Frontal cortex (tissue), 4 donors: ENCODE data around the gene SRL. TPM values are rescaled to one million over a fixed set of nuclear protein-coding genes. Genes with fewer than 3 reads are reported as not detected.
A peak's percentile ranks its signal among the peaks of the same experiment; 100 is the strongest.

ENCODE experiments used
- DNase-seq, 2 donors: peaks; one replicate each; pipeline ENCODE4 v3.0.0; 2012; ENCODE audit warnings: low spot score in 2 of 2
- FAIRE-seq: peaks from 2 replicates; lab custom pipeline; 2012; peaks lifted over from hg19 to GRCh38; lab: Jason Lieb, UNC
- total RNA-seq: library from RNA; depleted of rRNA; stranded (reverse); fragments of >200 nt; gene quantifications from one replicate; pipeline ENCODE4 v1.2.3, GENCODE V29; 2014
- donor health status: control.
- donor health status: control.
- donor health status: control.

Gene SRL
- total RNA-seq, 1 donor from 2014 or later: under 0.01 TPM

DNA sequence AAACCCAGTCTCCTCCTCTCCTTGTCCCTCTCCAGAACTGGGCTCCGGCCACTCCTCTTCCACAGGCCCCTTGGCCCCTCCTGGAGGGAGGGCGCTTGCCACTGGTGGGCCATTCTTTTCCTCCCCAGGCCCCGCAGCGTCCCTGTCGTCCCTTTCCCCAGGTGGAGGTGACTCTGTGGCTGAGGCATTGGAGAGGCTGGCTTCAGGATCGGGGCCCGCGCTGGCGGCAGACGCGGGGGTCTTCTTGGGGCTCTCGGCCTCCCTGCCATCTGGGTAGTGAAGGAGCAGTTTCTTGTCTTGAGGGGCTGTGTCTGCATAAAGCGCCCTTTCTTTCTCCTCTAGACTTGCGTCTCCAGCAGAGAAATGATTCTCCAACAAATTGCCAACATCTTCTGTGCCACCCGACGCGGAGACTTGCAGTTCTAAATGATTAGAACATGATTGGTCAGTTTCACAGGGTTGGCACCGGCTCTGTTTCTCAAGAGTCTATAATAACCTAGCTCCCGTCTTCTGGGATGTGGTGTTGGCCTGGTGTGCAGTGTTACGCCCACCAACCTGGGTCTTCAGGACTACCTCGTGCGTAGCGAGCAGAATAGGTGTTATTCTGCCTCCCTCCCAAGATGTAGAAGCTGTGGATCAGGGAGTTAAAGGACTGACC lies 34.1 kb downstream of the SRL start:
- FAIRE-seq (no peak), DNase-seq (no peak)

DNA sequence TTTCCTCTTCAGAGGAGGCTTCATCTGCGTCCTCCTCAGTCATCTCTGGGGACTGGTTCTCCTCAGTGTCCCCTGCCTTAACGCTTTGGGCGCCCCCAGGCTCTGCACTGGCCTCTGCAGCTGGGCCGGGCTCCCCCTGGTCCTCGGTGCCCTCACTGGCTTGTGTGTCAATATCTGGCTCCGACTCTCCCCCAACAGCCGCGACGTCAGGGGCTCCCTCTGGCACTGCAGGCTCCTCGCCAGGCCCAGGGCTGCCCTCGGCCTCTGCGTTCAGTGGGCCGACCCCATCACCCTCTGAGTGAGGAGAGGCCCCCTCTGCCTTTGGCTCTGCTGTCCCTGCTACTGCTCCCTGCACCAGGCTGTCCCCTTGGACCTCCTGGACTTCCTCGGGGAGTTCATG lies 34.7 kb downstream of the SRL start:
- DNase-seq (no peak), FAIRE-seq (no peak)

DNA sequence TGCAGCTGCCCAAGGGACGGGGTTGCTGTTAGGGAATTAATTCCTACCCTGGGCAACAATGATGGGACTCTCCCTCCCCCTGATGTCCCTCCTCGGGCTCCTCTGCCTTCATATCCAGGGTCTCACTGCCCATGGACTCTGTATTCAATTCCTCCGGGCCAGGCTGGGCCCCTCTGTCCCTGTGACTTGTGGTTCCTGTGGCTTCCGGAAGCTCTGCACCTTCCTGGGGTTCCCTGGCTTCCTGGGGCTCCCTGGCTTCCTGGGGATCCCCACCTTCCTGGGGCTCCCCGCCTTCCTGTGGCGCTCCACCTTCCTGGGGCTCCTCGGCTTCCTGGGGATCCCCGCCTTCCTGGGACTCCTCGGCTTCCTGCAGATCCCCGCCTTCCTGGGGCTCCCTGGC lies 35.2 kb downstream of the SRL start:
- DNase-seq: no peak
- FAIRE-seq: no peak

DNA sequence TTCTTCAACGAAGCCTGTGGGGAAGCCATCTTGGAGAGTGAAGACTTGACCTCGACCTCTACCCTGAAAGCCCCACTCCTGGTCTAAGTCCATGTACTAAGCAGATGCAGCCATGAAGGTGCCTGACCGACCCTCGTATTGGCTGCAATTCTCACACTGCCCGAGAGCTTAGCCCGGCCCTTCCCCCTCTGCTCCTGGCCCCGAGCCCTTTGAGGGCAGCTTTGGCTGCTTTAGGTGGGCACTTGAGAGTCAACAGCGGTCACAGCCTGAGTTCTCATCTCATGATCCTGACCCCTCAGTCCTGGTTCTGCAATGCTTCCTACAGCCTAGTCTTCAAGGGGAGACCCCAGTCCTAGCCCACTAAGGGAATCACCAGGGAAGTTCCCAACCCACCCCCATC lies 35.9 kb downstream of the SRL start:
- FAIRE-seq (no peak), DNase-seq (no peak)

DNA sequence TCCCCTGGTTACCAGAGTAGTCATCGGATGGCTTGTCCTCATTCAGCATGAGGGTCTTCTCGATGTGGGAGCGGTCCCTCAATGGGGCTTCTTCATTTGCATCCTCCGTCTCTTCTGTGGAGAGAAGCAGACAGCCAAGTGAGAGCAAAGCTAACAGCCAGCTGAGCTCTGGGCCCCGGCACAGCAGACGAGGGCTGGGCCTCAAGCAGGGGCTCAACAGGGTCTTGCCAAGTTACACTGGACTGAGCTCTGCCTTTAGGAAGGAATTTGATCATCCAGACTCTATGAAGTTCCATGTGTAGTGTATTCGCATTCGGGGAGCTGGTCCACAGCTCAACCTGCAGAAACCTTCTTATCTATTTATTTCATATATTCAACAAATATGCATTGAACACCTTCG lies 37.4 kb downstream of the SRL start:
- FAIRE-seq (no peak), DNase-seq (no peak)

DNA sequence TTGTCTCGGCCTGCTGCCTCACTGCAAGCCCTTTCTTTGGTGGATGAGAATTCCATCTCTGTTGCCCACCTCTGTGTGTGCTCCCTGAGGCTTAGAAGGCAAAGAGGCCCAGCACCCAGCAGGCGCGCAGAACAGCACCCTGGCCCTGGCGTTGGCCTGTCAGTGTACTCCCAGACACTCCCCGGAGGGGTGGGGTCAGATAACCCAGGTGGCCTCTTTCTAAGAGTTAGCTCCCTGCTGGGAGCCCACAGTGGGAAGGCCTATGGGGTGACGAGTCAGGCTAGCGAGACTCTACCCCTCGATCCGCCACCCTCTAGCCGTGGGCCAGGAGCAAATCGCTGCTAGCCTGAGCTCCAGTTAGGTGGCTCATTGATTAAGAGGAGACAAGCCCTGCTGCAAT lies 38.1 kb downstream of the SRL start:
- FAIRE-seq: no peak
- no peak for DNase-seq

DNA sequence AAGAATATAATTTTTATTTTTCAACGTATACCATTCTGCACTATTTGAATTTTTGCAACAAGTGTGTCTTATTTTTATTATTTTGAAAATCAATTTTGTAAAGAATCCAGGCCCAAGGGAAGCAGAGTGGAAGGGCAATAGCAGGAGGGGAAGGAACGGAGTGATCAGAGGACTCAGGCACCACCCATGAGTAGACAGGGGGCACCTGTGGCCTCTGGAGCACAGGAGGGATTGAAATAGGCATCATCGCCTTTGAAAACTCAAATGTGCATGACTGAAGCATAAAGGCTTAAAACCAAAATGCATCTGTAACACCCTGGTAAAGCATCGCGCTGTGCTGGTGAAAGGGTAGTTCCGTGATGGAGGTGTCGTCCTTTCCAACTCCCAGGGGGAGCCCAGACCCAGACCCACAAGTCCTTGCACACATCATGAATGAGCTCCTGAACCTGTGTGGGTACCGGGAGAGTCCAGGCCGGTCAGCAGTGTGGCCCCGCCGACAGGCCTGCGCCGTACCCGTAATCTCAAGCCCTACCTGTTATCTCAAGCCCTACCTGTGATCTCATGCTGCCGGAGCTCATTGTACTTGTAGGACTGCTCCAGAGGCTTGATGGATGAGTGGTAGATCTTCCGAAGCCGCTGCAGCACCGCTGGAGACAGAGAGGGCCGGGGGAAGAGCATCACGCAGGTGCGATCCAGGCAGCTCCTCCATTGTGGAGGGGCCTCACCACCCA lies 39.1 kb downstream of the SRL start:
- no peak for FAIRE-seq
- DNase-seq: no peak

DNA sequence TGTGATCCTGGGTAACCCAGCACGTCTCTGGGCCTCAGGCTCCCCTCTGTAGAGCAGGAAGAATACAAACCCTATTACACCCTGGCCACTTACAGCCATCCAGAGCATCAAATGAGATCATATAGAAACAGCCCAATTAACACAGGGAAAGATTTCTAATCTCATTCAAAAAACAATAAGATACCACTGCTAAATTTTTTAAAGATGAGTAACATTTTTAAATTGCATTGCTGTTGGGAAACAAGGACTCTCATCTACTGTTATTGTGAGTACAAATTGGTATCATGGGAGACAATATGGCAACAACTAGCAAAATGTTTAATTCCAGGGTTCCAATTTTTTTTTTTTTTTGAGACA lies 41.1 kb downstream of the SRL start:
- DNase-seq (no peak), FAIRE-seq (no peak)

DNA sequence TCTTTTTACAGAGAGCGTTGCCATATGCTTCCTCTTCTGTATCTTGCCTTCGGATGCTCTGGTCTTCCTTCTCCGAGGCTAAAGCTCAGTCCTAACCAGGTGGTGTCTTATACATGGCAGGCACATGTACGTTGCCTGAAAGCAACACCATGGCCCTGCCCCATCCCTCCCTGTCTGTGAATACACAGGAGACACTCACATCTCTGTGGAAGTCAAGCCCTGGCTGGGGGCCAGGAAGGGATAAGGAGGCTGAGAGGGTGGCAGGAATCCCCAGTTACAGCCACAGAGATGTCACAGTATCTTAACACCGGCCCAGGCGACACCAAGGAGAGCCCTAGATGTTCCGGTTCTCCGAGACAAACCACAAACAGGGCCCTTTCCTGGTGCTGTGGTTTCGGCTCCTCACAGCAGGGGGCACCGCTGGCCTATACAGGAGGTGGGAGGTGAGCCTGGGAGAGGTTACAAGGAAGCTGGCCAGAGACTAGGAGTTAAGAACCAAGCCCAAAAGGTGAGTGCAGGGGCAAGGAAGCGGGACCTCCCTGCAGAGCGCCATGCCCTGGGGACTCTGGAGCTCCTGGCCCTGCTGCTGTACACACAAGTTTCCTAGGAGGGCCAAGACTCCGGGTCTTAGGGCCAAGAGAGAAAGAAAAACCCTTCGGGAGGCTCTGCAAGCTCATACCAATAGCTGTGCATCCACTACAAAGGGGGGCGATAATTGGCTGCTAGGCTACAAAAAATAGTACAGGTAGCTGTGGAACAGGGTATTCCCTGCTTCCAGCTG lies 41.7 kb downstream of the SRL start:
- no peak for FAIRE-seq
- peak; percentile 30 to 56 for DNase-seq

DNA sequence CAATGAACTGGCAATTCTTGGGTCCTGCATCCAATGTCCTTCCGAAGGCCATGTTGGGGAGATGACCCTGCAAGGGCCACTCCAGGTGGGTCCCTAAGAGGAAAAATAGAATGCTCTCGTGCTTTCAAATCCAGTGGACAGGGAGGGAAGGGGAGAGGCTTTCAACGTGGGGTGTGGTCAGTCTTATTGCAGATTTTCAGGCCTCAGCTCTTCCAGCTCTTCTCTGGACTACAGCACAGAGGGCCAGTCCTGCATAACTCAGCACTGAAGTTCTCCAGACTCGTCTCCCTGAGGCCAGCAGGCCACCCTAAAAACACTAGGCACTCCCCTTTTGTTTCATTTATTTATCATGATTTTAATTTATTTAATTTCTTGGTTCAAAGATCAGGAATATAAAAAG lies 43.1 kb downstream of the SRL start:
- DNase-seq (no peak), FAIRE-seq (no peak)

DNA sequence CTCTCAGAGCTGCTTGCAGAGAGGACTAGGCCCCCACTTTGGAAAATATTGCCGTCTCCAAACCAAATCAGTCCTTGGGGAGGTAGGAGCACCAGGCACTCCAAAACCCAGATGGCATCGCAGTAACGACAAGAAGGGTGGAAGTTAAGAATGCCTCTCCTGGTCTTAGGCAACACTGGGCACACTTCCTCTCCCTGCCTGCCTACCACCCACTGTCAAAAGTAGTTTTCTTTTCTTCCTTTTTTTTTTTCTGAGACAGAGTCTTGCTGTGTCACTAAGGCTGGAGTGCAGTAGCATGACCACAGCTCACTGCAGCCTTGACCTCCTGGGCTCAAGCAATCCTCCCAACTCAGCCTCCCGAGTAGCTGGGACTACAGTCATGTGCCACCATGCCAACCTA lies 47.2 kb downstream of the SRL start:
- no peak for DNase-seq
- no peak for FAIRE-seq

DNA sequence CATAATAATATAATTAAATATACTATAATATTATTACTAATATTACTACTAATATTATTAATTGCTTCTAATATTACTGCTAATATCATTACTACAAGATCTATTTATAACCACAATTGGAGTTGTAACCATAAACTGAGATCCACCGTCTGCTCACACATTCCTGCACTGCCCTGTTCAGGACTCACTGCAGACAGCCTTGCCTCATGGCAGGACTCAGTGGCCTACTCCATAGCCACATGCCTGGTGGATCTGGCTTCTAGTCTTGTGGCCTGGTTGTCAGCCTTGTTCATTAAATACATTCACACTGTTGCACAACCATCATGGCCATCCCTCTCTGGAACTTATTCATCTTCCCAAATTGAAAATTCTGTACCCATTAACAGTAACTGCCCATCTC lies 48.0 kb downstream of the SRL start:
- DNase-seq (no peak), FAIRE-seq (no peak)

DNA sequence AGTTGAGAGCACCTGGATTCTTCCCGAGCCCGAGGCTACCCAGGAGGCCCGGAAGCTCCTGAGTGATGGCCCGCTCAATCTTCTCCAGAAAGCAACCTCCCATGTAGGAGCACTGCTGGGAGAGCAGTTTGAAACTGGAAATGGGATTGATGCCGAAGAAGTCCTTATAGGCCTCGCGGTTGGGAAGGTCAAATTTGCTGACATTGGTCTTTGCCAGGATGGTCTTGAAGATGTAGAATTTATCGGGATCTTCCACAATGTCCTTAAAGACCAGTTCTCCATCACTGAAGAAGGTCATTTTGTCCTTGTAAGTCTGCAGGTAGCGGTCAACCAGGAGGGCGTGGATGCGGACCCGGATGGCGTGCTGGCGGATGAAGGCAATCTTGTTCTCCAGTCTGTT lies 49.7 kb downstream of the SRL start:
- no peak for FAIRE-seq
- DNase-seq: no peak

DNA sequence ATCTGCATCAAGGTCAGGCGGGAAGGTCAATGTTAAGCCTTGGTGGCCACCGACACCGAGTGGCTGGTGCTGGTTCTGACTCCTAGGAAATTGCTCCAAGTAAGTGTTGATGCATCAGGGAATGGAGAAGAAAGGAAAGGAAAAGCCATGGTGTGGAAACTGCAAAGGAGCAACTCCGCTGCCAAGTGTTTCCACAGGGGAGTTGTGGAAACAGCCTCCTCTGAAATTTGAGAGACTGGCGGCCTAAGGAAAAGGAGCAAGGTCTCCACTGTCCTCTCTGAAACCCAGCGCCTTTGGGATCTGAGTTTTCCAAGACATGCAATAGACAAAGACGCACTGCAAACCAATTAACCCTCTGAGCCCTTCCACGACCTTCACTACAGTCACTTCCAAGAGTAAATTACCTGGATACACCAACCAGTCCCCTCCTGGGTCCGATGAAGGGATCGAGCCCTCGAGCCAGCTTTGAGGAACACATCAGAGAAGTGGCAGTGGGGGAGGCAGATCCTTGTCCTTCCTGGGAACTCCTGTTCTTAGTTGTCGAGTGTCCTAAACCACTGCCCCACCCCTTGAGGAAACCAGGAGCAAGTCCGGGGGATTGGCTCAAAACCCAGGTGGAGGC lies 51.1 kb downstream of the SRL start:
- FAIRE-seq (no peak), DNase-seq (no peak)

DNA sequence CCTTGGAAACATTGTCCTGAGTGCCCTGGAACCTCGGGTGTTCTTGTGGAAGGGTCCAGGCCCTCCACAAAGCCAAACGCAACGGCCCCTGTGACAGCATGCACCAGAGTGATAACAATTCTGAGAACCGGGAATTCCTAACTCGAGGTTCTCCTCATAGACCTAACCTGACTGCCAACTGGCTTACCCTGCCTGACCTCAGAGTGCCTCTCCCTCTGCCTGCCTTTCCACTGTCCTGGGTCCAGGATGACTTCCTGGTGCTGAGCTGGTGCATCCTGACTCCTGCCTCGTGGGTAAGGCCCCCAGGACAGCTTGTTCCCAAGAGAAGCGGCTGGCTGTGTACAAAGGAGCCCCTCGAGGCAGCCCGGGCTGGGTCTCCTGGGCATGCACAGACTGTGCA lies 51.8 kb downstream of the SRL start:
- no peak for FAIRE-seq
- no peak for DNase-seq

DNA sequence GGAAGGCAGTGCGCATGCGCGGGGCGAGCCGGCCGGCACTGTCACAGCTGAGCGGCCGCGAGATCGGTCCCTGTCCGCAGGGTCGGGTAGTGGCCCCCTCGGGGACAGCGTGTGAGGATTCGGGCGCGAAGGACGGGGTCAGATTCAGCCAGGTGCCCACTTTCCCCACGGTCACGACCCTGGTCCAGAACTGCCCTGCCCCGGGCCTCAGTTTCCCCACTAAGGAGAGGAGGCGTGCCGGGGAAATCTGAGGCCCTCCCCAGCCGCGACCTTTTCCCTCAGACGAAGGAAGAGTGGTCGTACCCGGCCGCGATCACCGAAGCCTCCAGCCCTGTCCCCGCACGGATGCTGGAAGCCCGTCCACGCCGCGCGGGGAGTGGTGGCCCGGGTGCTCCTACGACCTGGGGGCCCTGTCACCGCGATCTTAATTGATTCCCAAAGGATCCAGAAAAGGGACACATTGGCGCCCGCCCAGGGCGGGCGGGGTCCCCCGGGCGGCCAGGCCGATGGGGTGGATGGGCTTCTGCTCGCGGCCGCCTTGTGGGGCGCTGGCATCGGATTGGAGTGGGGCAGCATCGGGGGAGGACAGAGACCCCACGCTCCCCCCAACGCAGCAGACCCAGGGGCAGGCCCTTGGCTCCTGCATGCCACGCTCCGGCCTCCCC lies 57.7 kb downstream of the SRL start:
- FAIRE-seq (no peak), DNase-seq (peak in 1 of 2 donors; percentile 46)

DNA sequence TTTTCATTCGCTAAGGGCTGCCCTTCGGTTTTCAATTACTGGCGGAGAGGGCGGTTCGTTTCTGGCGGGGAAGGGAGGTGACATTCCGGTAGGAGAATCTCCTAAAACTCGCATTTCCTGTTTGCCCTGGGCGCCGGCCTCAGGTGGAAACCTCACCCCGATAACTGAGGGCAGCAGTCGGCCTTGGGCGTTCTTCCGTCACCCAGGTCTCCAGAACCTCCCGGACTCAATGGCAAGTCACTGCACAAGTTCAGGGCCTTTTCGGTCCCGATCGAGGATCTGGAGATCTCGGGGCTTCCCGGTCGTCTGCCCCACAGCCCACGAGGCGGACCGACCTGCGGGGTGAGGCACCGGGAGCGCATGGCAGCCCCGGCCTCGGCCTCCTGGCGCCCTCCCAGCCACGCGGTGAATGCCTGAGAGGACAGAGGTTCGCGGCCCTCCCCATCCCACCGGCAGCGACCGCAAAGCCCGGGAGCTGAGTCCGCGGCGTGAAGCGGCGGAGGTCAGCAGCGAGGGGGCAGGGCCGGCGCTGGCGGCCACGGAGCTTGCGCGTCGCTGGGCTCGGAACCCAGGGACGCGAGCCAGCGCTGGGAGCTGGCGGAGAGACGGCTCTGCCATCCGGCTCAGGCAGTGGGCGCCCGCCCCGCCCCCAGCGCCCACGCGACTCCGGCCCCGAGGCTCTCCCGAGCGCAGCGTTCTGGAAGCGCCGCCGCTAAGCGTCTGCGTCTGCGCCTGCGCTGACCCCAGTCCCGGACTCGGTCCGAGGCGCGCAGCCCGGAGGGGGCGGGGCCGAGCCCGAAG lies 58.4 kb downstream of the SRL start:
- DNase-seq (peak; percentile 96 to 97), FAIRE-seq (no peak)

DNA sequence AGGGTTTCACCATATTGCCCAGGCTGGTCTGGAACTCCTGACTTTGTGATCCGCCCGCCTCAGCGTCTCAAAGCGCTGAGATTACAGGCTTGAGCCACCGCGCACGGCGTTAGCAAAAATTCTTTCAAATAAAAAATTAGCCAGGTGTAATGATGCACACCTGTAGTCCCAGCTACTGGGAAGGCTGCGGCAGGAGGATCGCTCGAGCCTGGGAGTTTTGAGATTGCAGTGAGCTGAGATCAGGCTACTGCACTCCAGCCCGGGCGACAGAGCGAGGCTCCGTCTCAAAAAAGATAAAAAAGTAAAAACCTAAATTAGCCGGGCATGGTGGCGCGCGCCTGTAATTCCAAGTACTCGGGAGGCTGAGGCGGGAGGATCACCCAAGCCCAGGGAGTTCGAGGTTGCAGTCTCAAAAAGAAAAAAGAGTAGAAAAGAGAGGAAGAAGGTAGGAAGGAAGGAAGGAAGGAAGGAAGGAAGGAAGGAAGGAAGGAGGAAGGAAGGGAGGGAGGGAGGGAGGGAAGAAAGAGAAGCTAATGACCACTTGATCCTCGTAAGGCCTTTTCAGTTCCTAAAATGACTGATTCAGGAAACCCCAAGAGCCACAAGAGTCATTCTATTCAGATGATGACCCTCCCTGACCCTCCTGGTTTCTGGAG lies 59.2 kb downstream of the SRL start:
- FAIRE-seq (no peak), DNase-seq (no peak)

DNA sequence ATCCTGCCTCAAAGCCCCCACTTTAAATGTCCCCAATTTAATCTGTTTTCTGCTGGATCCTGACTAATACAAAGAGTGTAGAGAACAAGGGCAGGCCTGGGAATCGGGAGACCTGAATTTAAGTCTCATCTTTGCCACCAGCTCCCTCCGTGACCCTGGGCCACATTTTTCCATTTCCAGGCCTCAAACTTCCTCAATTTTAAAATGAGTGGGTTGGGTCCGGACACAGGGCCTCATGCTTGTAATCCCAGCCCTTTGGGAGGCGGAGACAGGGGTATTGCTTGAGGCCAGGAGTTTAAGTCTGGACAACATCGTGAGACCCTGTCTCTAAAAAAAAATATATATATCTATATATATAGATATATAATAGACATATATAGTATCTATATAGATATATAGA lies 61.4 kb downstream of the SRL start:
- FAIRE-seq: no peak
- DNase-seq: no peak
